ENCODE data around the gene RNF31. TPM values are rescaled to one million over a fixed set of nuclear protein-coding genes. Genes with fewer than 3 reads are reported as not detected.
"Not testable (repeated sequence)": the region's sequence is repeated elsewhere in the genome, so short reads cannot be mapped to it uniquely, and the experiment has no call there.

RNF31 gene
- 42.1 and 77.5 TPM in 2 replicates for total RNA-seq

- DNase-seq (ENCODE audit: extremely low read depth, low read depth, low spot score), result peak; percentile 71
Measured at GRCh38 chr14:24146978-24147760, at the start of gene RNF31. Gene RNF31 (plus strand): TSS chr14:24147498. CDS start chr14:24147699, 201 bp downstream.

GRCh38 chr14:24098229-24098926 lies 48.9 kb upstream of the RNF31 start:
- DNase-seq (ENCODE audit: extremely low read depth, low read depth, low spot score), result no peak

- DNase-seq (ENCODE audit: extremely low read depth, low read depth, low spot score), result no peak
Measured at GRCh38 chr14:24098927-24099813, 48.1 kb upstream of the RNF31 start.

GRCh38 chr14:24100197-24100981 lies 46.9 kb upstream of the RNF31 start:
- no peak for DNase-seq (ENCODE audit: extremely low read depth, low read depth, low spot score)

GRCh38 chr14:24100982-24101494 lies 46.3 kb upstream of the RNF31 start:
- no peak for DNase-seq (ENCODE audit: extremely low read depth, low read depth, low spot score)

GRCh38 chr14:24102357-24103048 lies 44.8 kb upstream of the RNF31 start:
- DNase-seq (ENCODE audit: extremely low read depth, low read depth, low spot score), result no peak

GRCh38 chr14:24103451-24103850 lies 43.8 kb upstream of the RNF31 start:
- DNase-seq (ENCODE audit: extremely low read depth, low read depth, low spot score), result no peak

- not testable (repeated sequence) for DNase-seq (ENCODE audit: extremely low read depth, low read depth, low spot score)
Measured at GRCh38 chr14:24105609-24106239, 41.6 kb upstream of the RNF31 start.

GRCh38 chr14:24106672-24107271 lies 40.5 kb upstream of the RNF31 start:
- no peak for DNase-seq (ENCODE audit: extremely low read depth, low read depth, low spot score)

GRCh38 chr14:24108336-24108874 lies 38.9 kb upstream of the RNF31 start:
- DNase-seq (ENCODE audit: extremely low read depth, low read depth, low spot score), result no peak

GRCh38 chr14:24110060-24110459 lies 37.2 kb upstream of the RNF31 start:
- DNase-seq (ENCODE audit: extremely low read depth, low read depth, low spot score), result no peak

GRCh38 chr14:24110523-24110922 lies 36.8 kb upstream of the RNF31 start:
- no peak for DNase-seq (ENCODE audit: extremely low read depth, low read depth, low spot score)

GRCh38 chr14:24113379-24113800 lies 33.9 kb upstream of the RNF31 start:
- DNase-seq (ENCODE audit: extremely low read depth, low read depth, low spot score), result no peak

- peak; percentile 47 for DNase-seq (ENCODE audit: extremely low read depth, low read depth, low spot score)
Measured at GRCh38 chr14:24113801-24114531, 33.3 kb upstream of the RNF31 start.

GRCh38 chr14:24114532-24115421 lies 32.5 kb upstream of the RNF31 start, which contains the start of the genes DCAF11 and NRL:
Gene DCAF11 (plus strand): TSS chr14:24114777. CDS start chr14:24115595, 818 bp downstream.
Gene NRL (minus strand): TSS chr14:24114949. CDS start chr14:24082848, 32,101 bp downstream.
- DNase-seq (ENCODE audit: extremely low read depth, low read depth, low spot score), result peak; percentile 96

- no peak for DNase-seq (ENCODE audit: extremely low read depth, low read depth, low spot score)
Measured at GRCh38 chr14:24115422-24116127, 31.7 kb upstream of the RNF31 start.

All from glomerular endothelial cell (primary cell).